Omental fat pad (tissue), 4 donors: Measurements from ENCODE around the gene PRTFDC1. TPM values are rescaled to one million over a fixed set of nuclear protein-coding genes. Genes with fewer than 3 reads are reported as not detected.
"Not testable (repeated sequence)": the region's sequence is repeated elsewhere in the genome, so short reads cannot be mapped to it uniquely, and the experiment has no call there.

Experiments
- ATAC-seq: fragments of 150-250 bp; one replicate; pipeline ENCODE4 v1.9.1; 2016; ENCODE audit warnings: mild to moderate bottlenecking, moderate library complexity; ENCODE audit not compliant: low FRiP score
- DNase-seq: peaks from one replicate; pipeline ENCODE4 v3.0.0-alpha.2; 2019; ENCODE audit warnings: low spot score
- total RNA-seq, 4 donors: library from RNA; depleted of rRNA; stranded (reverse); fragments of >200 nt; gene quantifications; one replicate each; pipeline ENCODE4 v1.1.0, GENCODE V29; 2016
- TF ChIP-seq, protein P1 (sequence below), 3 donors: fragments of 450-650 bp; IDR thresholded peaks; one replicate each; pipeline ENCODE4 v1.5.1; 2016 to 2017; ENCODE audit warnings: antibody characterized with exemption in 3 of 3, mild to moderate bottlenecking in 3 of 3, moderate library complexity in 2 of 3

The PRTFDC1 gene
- total RNA-seq, 4 donors from 2014 or later: 1.4 to 5.4 (median 2.5) TPM

DNA sequence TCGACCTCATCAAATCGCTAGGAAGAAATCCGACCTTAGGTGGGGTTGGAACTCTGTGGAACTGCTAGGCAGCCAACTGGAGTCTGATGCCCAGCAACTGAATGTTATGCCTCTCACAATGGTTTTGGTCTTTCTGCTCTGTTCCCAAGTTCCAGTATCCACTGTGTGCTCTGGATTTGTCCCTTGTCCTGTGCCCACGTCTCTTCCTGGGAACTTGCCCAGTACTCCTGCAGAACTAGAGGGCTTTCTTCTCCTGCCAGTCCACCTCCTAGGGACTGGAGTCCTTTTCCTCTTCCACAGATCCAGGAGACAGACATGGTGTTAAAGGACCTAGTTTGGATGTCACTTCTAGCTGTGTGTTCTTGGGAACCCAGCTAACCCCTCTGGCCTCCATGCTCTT lies 26.6 kb downstream of the PRTFDC1 start:
- DNase-seq: no peak
- ATAC-seq: no peak
- TF ChIP-seq, protein P1, sequence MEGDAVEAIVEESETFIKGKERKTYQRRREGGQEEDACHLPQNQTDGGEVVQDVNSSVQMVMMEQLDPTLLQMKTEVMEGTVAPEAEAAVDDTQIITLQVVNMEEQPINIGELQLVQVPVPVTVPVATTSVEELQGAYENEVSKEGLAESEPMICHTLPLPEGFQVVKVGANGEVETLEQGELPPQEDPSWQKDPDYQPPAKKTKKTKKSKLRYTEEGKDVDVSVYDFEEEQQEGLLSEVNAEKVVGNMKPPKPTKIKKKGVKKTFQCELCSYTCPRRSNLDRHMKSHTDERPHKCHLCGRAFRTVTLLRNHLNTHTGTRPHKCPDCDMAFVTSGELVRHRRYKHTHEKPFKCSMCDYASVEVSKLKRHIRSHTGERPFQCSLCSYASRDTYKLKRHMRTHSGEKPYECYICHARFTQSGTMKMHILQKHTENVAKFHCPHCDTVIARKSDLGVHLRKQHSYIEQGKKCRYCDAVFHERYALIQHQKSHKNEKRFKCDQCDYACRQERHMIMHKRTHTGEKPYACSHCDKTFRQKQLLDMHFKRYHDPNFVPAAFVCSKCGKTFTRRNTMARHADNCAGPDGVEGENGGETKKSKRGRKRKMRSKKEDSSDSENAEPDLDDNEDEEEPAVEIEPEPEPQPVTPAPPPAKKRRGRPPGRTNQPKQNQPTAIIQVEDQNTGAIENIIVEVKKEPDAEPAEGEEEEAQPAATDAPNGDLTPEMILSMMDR (IDR thresholded peaks at IDR 0.05): no peak

DNA sequence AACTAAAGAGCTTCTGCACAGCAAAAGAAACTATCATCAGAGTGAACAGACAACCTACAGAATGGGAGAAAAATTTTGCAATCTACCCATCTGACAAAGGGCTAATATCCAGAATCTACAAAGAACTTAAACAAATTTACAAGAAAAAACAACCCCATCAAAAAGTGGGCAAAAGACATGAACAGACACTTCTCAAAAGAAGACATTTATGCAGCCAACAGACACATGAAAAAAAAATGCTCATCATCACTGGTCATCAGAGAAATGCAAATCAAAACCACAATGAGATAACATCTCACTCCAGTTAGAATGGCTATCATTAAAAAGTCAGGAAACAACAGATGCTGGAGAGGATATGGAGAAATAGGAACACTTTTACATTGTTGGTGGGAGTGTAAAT lies 27.9 kb downstream of the PRTFDC1 start:
- ATAC-seq, DNase-seq: not testable (repeated sequence)

DNA sequence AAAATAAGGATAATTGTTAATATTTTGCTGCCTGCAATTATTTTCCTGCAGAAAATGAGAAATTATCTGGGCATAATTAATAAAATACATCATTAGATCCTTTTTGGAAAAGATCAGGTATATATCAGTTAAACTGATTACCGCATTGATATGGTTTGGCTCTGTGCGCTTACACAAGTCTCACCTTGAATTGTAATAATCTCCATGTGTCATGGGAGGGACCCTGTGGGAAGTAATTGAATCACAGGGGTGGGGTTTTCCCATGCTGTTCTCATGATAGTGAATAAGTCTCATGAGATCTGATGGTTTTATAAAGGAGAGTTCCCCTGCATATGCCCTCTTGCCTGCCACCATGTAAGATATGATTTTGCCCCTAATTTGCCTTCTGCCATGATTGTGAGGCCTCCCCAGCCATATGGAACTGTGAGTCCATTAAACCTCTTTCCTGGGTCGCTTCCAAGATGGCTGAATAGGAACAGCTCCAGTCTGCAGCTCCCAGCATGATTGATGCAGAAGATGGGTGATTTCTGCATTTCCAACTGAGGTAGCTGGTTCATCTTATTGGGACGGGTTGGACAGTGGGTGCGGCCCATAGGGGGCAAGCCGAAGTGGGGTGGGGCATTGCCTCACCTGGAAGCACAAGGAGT lies 30.1 kb downstream of the PRTFDC1 start:
- not testable (repeated sequence) for DNase-seq, ATAC-seq

DNA sequence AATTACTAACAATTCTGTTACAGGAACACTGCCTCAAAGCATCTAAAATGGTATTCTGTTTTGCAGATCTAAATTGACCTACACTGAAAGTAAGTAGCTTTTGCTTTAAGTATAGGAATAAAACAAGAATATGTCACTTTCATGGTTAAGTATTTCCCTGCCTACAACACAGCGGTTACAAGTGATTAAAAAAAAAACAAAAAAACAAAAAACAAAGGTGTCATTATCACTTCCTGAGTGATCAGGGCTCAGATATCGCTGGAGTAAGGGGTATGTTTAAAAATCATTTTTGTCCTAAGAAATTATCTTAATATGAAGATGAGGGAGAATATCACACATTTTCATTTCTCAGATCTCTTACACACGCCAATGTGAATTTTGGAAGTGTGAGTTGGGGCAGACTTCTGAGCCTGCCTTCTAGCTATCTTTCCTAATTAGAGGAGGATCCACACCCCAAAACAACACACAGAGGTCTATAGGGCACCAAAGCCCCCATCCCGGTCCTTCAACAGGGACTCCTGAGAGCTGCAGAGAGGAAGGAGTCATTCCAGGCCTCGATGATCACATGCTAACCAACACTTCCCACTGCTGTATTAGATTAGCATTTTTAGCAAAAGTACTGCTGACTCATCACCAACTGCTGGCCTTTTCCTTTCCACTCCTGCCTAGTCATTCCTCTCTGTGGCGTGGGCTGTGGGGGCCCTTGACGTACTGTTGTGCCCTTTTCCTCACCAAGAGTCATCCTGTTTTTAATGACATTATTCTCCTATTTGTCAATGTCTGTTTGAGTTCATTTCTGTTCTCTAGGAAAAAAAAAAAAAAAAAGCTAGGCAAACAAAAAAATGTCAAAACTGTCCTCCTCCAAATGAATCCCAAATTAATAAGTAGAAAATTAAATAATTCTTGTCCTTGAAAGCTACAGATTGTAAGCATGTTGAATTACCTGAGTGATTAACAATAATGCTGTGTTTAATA lies 31.2 kb downstream of the PRTFDC1 start:
- TF ChIP-seq, protein P1 (IDR thresholded peaks at IDR 0.05): no peak
- ATAC-seq: peak; percentile 96
- DNase-seq: peak; percentile 40

DNA sequence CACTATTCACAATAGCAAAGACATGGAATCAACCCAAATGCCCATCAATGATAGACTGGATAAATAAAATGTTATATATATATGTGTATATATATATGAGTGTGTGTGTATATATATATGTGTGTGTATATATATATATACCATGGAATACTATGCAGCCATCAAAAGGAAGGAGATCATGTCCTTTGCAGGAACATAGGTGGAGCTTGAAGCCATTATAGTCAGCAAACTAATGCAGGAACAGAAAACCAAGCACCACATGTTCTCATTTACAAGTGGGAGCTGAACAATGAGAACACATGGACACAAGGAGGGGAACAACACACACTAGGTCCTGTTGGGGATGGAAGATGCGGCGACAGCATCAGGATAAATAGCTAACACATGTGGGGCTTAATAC lies 32.2 kb downstream of the PRTFDC1 start:
- ATAC-seq, DNase-seq: not testable (repeated sequence)

DNA sequence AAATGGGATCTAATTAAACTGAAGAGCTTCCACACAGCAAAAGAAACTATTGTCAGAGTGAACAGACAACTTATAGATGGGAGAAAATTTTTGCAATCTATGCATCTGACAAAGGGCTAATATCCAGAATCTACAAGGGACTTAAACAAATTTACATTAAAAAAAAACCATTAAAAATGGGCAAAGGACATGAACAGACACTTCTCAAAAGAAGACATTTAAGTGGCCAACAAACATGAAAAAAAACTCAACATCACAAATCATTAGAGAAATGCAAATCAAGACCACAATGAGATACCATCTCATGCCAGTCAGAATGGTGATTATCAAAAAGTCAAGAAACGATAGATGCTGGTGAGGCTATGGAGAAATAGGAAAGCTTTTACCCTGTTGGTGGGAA lies 32.8 kb downstream of the PRTFDC1 start:
- not testable (repeated sequence) for ATAC-seq, DNase-seq

DNA sequence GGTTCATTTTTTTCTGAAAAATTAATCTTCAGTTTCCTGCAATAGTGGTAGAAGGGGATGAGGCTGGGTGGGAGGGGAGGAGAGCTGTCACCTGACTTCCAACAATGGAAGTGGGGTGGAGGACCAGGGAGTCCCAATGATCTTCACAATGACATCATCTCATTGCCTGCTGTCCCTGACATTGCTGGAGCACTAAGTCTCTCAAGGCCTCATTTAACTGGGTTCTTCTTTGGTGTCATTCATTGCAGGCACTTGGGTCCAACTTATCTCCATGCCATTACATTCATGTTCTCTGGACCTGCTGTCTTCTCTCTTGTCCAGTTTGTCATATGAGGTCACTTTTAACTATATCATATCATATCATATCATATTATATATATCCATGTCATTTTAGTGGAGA lies 34.4 kb downstream of the PRTFDC1 start:
- ATAC-seq (no peak), DNase-seq (no peak)
- TF ChIP-seq, protein P1 (IDR thresholded peaks at IDR 0.05): no peak

DNA sequence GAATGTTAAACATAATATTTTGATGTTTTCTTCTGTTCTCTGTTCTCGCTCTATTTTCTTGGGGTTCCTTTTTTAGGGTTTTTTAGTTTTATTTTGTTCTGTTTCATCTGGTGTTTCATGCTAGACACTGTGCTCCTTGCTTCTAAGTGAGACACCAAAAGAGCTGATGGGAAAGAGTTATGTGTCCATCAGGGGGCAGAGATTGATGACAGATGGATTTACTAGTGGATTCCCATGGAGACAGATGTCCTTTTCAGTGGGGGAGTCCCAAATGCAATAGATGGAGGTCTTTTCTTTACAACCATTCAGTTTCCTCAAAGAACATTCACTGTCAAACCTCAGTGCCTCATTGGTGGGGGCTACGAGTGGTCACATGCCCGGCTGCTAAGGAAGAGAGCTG lies 34.9 kb downstream of the PRTFDC1 start:
- DNase-seq (no peak), ATAC-seq (no peak)
- TF ChIP-seq, protein P1 (IDR thresholded peaks at IDR 0.05): no peak

DNA sequence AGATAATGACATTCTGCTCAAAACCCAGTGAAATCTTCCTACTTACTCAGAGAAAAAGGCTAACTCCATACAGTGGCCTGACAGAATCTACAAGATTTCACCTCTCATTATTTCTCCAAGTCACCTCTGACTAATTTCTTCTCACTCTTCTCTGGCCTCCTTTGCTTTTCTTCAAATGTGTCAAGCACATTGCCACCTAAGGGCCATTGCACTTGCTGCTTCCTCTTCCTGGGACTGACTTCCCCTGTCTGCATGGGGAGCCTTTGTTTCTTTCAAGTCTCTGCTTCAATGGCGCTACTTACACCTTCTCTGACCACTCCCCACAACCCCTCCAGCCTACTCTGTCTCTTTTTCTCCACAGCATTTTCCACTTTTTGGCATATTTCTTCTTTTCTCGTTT lies 36.0 kb downstream of the PRTFDC1 start:
- ATAC-seq: no peak
- TF ChIP-seq, protein P1 (IDR thresholded peaks at IDR 0.05): no peak

More for the DNA sequence above, 36.0 kb downstream of the PRTFDC1 start:
- no peak for DNase-seq
